Measurements from ENCODE around the gene HJV.

HJV gene

DNA sequence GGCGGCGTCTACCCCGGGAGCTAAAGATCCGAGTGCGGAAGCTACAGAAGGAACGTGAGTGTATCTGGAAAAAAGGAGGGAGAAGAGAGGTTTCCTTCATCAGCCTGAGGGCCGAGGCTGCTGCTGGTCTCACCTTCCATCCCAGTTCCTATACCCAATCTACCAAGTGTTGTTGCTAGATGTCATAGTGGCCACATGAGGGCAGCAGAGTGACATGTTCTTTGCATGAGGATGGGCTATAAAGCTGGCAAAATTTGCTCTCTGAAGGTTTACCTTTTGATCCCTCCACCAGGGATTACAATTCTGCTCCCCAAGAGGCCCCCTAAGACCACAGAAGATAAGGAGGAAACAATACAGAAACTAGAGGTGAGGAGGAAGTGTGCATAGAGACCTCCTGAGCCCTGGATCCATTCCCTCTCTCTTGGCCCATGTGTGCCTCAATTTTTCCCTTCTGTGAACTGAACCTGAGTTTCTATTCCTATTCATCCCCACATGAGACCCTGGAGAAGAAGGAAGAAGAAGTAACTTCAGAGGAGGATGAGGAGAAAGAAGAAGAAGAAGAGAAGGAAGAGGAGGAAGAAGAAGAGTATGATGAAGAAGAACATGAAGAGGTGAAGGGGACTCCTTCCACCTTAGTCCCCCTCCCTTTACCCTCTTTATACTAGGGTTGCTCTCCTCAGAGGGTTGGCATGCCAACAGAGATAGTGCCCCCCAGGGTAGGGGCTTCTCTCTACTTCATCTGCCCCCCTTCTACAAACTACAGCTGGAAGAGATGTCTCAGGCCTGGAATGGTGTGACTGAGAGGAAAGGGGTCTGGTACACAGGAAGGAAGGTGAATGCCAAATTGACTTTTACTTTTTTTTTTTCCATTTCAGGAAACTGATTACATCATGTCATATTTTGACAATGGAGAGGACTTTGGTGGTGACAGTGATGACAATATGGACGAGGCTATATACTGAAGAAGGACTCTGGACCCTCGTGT lies 43.8 kb downstream of the HJV start:
- peak in 1 of 2 donors; percentile 63 for DNase-seq (ENCODE audit: low read depth in 2 of 2)

- no peak for DNase-seq (ENCODE audit: low read depth in 2 of 2)
Measured at GRCh38 chr1:145977016-145977415, 44.5 kb downstream of the HJV start.

DNA sequence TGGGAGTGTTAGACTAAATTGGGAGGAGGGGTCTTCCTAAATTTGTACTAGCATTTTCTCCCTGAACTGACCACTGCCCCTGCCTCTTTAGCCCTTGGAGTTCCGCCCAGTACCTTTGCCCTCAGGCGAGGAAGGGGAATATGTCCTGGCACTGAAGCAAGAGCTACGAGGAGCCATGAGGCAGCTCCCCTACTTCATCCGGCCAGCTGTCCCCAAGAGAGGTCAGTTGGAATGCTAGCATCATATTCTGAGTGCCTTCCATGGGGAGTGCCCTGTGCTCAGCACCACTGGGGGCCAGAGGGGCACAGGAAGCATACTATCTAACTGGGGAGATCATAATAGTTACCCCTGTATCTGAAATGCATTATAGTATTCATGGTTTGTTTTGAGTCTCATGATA lies 46.3 kb downstream of the HJV start:
- DNase-seq (ENCODE audit: low read depth in 2 of 2) = no peak

- no peak for DNase-seq (ENCODE audit: low read depth in 2 of 2)
Measured at GRCh38 chr1:145974721-145975120, 46.8 kb downstream of the HJV start.

DNA sequence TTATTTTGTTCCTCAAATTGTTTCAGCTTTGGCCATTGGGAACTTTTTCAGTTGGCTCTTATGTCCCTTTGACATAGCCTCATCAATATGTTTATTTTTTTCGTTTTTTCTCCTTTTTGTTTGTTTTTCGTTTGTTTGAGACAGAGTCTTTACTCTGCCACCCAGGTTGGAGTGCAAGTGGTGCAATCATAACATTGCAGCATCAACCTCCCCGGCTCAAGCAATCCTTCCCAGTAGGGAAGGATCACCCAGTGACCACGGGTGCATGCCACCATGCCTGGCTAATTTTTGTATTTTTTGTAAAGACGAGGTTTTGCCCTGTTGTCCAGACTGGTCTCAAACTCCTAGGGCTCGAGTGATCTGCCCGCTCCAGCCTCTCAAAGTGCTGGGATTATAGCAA lies 49.0 kb downstream of the HJV start:
- DNase-seq (ENCODE audit: low read depth in 2 of 2) = no peak

Measured in stimulated activated CD8-positive, alpha-beta memory T cell treated with anti-CD3 and anti-CD28 coated beads, Interleukin-15, amount 100 ng/mL, for 4 hours (primary cell).